Astrocyte (in vitro differentiated cells and primary cell): ENCODE results near the gene TBC1D9B. TPM values are rescaled to one million over a fixed set of nuclear protein-coding genes. Genes with fewer than 3 reads are reported as not detected.

Source experiments
- DNase-seq: peaks from one replicate; pipeline ENCODE4 v3.0.0-alpha.2; 2010; ENCODE audit warnings: low read depth
- FAIRE-seq: peaks from 2 replicates; lab custom pipeline; 2011; peaks lifted over from hg19 to GRCh38; lab: Jason Lieb, UNC
- H2AFZ ChIP-seq: 2 replicates; pipeline ENCODE4 v1.6.0; 2012; ENCODE audit warnings: low read depth, low read length, inconsistent platforms
- H3K27ac ChIP-seq: 2 replicates; pipeline ENCODE4 v1.5.1; 2011; ENCODE audit warnings: low read depth, low read length, inconsistent platforms
- H3K27me3 ChIP-seq: 2 replicates; pipeline ENCODE4 v1.6.0; 2011; ENCODE audit warnings: low read length, inconsistent platforms; ENCODE audit not compliant: insufficient read depth
- H3K36me3 ChIP-seq: 2 replicates; pipeline ENCODE4 v1.5.1; 2011; ENCODE audit warnings: low read length, inconsistent platforms; ENCODE audit not compliant: insufficient read depth
- H3K4me1 ChIP-seq: 2 replicates; pipeline ENCODE4 v1.5.1; 2011; ENCODE audit warnings: low read length, inconsistent platforms; ENCODE audit not compliant: insufficient read depth
- H3K4me2 ChIP-seq: 2 replicates; pipeline ENCODE4 v1.6.0; 2012; ENCODE audit warnings: low read length, inconsistent platforms
- H3K4me3 ChIP-seq: 2 replicates; pipeline ENCODE4 v1.5.1; 2011; ENCODE audit warnings: low read depth, mild to moderate bottlenecking, low read length, inconsistent platforms; ENCODE audit not compliant: insufficient read depth
- H3K79me2 ChIP-seq: 2 replicates; pipeline ENCODE4 v1.6.0; 2012; ENCODE audit warnings: mild to moderate bottlenecking, low read length, inconsistent platforms; ENCODE audit not compliant: insufficient read depth
- H3K9ac ChIP-seq: 2 replicates; pipeline ENCODE4 v1.6.0; 2012; ENCODE audit warnings: mild to moderate bottlenecking, low read length, inconsistent platforms
- H3K9me3 ChIP-seq: 2 replicates; pipeline ENCODE4 v1.5.1; 2012; ENCODE audit warnings: low read depth, mild to moderate bottlenecking, low read length, inconsistent platforms; ENCODE audit not compliant: insufficient read depth
- H4K20me1 ChIP-seq: 2 replicates; pipeline ENCODE4 v1.6.0; 2012; ENCODE audit warnings: low read length, inconsistent platforms; ENCODE audit not compliant: insufficient read depth
- H3K27ac Mint-ChIP-seq: one replicate; pipeline ENCODE4 v1.8.0; 2021; ENCODE audit warnings: mild to moderate bottlenecking, mixed read lengths; ENCODE audit not compliant: unreplicated experiment
- H3K27me3 Mint-ChIP-seq: one replicate; pipeline ENCODE4 v1.8.0; 2021; ENCODE audit warnings: low read depth, mixed read lengths; ENCODE audit not compliant: unreplicated experiment
- H3K36me3 Mint-ChIP-seq: one replicate; pipeline ENCODE4 v1.8.0; 2021; ENCODE audit warnings: low read depth, mixed read lengths; ENCODE audit not compliant: unreplicated experiment
- H3K4me1 Mint-ChIP-seq: one replicate; pipeline ENCODE4 v1.8.0; 2021; ENCODE audit warnings: low read depth, mixed read lengths; ENCODE audit not compliant: unreplicated experiment
- H3K4me3 Mint-ChIP-seq: one replicate; pipeline ENCODE4 v1.8.0; 2021; ENCODE audit warnings: mild to moderate bottlenecking, moderate library complexity, mixed read lengths; ENCODE audit not compliant: unreplicated experiment
- H3K9me3 Mint-ChIP-seq: one replicate; pipeline ENCODE4 v1.8.0; 2021; ENCODE audit warnings: mild to moderate bottlenecking, mixed read lengths; ENCODE audit not compliant: unreplicated experiment
- EZH2 ChIP-seq: IDR thresholded peaks from 2 replicates; pipeline ENCODE4 v1.6.1; 2012; ENCODE audit warnings: mild to moderate bottlenecking, low read length, inconsistent platforms; ENCODE audit not compliant: insufficient read depth
- total RNA-seq: library from RNA; stranded (reverse); gene quantifications from 2 replicates; pipeline ENCODE4 v1.2.1, GENCODE V29; 2021
- TF ChIP-seq, protein P1 (sequence below): IDR thresholded peaks from 2 replicates; pipeline ENCODE4 v1.5.1; 2011; ENCODE audit warnings: low read depth, mild to moderate bottlenecking, inconsistent platforms, low read length, moderate library complexity; ENCODE audit not compliant: insufficient read depth

TBC1D9B gene
- total RNA-seq, 1 donor from 2014 or later, result 89.9 TPM

DNA sequence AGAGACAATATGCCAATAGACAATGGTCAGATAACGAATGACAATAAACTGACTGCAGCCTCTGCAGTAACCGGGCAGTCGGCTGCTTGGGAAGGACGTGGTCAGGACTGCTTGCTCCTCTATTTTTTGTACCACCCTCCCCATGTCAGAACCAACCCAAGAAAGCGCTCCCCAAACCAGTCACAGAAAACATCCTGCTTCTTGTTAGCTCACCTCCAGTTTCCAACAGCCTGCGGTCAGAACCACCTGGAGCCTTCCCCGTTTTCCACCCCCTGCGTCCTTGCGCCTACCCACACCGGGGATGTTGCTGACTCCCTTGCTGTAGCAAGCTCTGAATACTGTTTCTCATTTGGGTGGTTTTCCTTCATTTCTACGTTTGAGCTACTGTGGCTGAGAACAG, 47.4 kb downstream of the TBC1D9B start:
- no peaks in the 10 kb centered on the region for H3K27me3 Mint-ChIP-seq
- peaks cover 3% of the 10 kb centered on the region for H4K20me1 ChIP-seq
- no peak overlapping the region for H3K4me3 ChIP-seq
- H3K4me3 Mint-ChIP-seq, result peak overlapping the region; percentile 82
- H3K4me1 Mint-ChIP-seq, result peaks cover 4% of the 10 kb centered on the region
- peaks cover 23% of the 10 kb centered on the region for H3K79me2 ChIP-seq
- no peak overlapping the region for H3K9ac ChIP-seq
- no peaks in the 10 kb centered on the region for H3K4me1 ChIP-seq
- peaks cover 10% of the 10 kb centered on the region for H3K9me3 ChIP-seq
- H3K36me3 ChIP-seq, result peaks cover 8% of the 10 kb centered on the region
- H3K27ac Mint-ChIP-seq, result no peak overlapping the region
- no peak for FAIRE-seq
- DNase-seq, result no peak
- peaks cover 7% of the 10 kb centered on the region for H3K9me3 Mint-ChIP-seq
- no peak for TF ChIP-seq EZH2
- TF ChIP-seq, protein P1, sequence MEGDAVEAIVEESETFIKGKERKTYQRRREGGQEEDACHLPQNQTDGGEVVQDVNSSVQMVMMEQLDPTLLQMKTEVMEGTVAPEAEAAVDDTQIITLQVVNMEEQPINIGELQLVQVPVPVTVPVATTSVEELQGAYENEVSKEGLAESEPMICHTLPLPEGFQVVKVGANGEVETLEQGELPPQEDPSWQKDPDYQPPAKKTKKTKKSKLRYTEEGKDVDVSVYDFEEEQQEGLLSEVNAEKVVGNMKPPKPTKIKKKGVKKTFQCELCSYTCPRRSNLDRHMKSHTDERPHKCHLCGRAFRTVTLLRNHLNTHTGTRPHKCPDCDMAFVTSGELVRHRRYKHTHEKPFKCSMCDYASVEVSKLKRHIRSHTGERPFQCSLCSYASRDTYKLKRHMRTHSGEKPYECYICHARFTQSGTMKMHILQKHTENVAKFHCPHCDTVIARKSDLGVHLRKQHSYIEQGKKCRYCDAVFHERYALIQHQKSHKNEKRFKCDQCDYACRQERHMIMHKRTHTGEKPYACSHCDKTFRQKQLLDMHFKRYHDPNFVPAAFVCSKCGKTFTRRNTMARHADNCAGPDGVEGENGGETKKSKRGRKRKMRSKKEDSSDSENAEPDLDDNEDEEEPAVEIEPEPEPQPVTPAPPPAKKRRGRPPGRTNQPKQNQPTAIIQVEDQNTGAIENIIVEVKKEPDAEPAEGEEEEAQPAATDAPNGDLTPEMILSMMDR, result no peak
- H2AFZ ChIP-seq, result no peak overlapping the region
- peak overlapping the region; percentile 97 for H3K4me2 ChIP-seq
- no peak overlapping the region for H3K27ac ChIP-seq
- H3K27me3 ChIP-seq, result no peaks in the 10 kb centered on the region
- peaks cover 27% of the 10 kb centered on the region for H3K36me3 Mint-ChIP-seq

DNA sequence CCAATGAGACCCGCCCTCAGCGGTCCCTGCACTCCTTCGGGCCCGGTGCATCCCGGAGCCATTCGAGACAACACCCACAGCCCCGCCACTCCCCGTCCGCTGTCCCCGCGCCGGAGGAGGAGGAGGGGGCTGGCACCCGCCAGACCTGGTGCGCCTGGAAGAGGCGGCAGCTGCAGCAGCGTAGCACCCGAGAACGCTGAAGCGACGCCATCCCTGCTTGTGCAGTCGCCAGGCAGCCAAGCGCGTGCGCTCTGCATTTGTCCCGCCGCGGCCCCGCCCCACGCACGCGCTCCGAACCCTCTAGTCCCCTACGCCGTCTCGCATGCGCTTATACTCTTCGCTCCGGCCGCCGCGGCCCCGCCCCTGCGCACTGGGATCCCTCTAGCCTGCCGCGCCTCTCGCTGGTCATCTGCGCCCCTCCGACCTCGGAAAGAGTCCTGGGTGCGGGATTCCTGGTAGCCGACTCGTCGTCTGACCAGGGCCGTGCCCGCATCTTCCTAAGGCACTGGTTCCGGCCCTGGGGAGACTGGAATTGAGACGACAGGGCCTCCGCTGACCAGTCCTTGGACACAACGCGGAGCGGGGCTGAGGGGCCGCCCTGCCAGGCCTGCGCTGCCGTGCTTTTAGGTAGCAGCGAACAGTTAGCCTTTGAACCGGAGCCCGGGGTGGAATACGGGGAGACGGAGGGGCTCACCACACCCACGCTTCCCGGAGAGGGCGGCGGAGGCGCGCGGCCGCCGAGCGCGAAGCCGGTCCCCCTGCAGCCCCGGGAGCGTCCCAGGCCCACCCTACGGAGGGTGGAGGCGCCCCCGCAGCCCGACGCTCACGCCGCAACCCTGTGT, 48.9 kb downstream of the TBC1D9B start, which contains the start of gene MRNIP:
TSS of gene MRNIP (minus strand) at position 232 of the 842 bp plus-strand sequence. CDS start at position 211, 21 bp downstream.
- no peak for TF ChIP-seq EZH2
- TF ChIP-seq, protein P1, result no peak
- Histone ChIP-seq H3K9me3 (peaks cover 10% of the 10 kb centered on the region), H2AFZ (peak within 1 kb of the TSS; percentile 94), H3K4me2 (peak within 1 kb of the TSS; percentile 97), H3K4me3 (peak within 1 kb of the TSS; percentile 98), H4K20me1 (peaks cover 3% of the 10 kb centered on the region), H3K4me1 (no peaks in the 10 kb centered on the region), H3K79me2 (peaks cover 23% of the 10 kb centered on the region), H3K27ac (peak within 1 kb of the TSS; percentile 51), H3K9ac (peak within 1 kb of the TSS; percentile 89), H3K27me3 (no peaks in the 10 kb centered on the region), H3K36me3 (peaks cover 4% of the 10 kb centered on the region)
- FAIRE-seq (no peak), DNase-seq (peak; percentile 85)
- Mint-ChIP-seq H3K27me3 (no peaks in the 10 kb centered on the region), H3K36me3 (peaks cover 18% of the 10 kb centered on the region), H3K4me3 (peak within 1 kb of the TSS; percentile 94), H3K27ac (peak within 1 kb of the TSS; percentile 89), H3K4me1 (peaks cover 4% of the 10 kb centered on the region), H3K9me3 (peaks cover 6% of the 10 kb centered on the region)

DNA sequence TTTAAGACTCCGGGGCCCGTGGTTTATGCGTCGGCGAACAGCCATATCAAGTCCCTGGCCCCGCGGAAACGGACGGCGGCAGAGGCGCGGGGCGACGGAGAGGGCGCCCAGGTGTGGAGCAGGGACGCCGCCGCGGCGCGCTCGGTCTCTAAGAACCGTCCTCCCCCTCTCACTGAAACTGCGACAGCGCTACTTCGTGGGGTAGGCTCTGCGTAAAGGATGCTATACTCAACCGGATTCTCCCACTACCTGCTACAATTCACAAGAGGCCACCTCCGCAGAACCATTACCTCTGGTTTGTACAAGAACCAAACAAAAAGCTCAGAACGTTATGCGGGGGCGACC, 49.5 kb downstream of the TBC1D9B start:
- TF ChIP-seq EZH2, result no peak
- TF ChIP-seq, protein P1, result no peak
- no peaks in the 10 kb centered on the region for H3K27me3 ChIP-seq
- peaks cover 23% of the 10 kb centered on the region for H3K79me2 ChIP-seq
- peaks cover 10% of the 10 kb centered on the region for H3K9me3 ChIP-seq
- Mint-ChIP-seq H3K27ac (peak overlapping the region; percentile 55), H3K4me1 (peaks cover 4% of the 10 kb centered on the region), H3K36me3 (peaks cover 13% of the 10 kb centered on the region), H3K4me3 (peak overlapping the region; percentile 94), H3K27me3 (no peaks in the 10 kb centered on the region), H3K9me3 (peaks cover 5% of the 10 kb centered on the region)
- peaks cover 4% of the 10 kb centered on the region for H3K36me3 ChIP-seq
- H3K4me1 ChIP-seq, result no peaks in the 10 kb centered on the region
- FAIRE-seq, result no peak
- H3K27ac ChIP-seq, result no peak overlapping the region
- peaks cover 3% of the 10 kb centered on the region for H4K20me1 ChIP-seq
- peak overlapping the region; percentile 98 for H3K4me3 ChIP-seq
- peak overlapping the region; percentile 94 for H2AFZ ChIP-seq
- H3K4me2 ChIP-seq, result peak overlapping the region; percentile 97
- peak; percentile 9 for DNase-seq
- peak overlapping the region; percentile 89 for H3K9ac ChIP-seq
